GM23338 (cell line): ENCODE data around the gene ZC3H13. TPM values are rescaled to one million over a fixed set of nuclear protein-coding genes. Genes with fewer than 3 reads are reported as not detected.

Experiments
- ATAC-seq: fragments of 200-7000 bp; cut with Tn5 transposase; 3 replicates; pipeline ENCODE4 v1.9.1; 2020
- DNase-seq: peaks from one replicate; pipeline ENCODE4 v3.0.0-alpha.2; 2015; ENCODE audit warnings: low spot score
- H2AFZ ChIP-seq: fragments of 200-600 bp; sonication (generic); 2 replicates; pipeline ENCODE4 v1.8.0; 2016; ENCODE audit warnings: antibody characterized with exemption, mild to moderate bottlenecking, moderate library complexity
- H3F3A ChIP-seq: fragments of 200-600 bp; sonication (generic); replicated peaks from 2 replicates; pipeline ENCODE4 v1.8.0; 2017; ENCODE audit warnings: antibody characterized with exemption, mixed run types, low read depth
- H3K27ac ChIP-seq: fragments of 200-600 bp; sonication (generic); 2 replicates; pipeline ENCODE4 v1.6.1; 2016; ENCODE audit warnings: low read depth
- H3K27me3 ChIP-seq: fragments of 200-600 bp; sonication (generic); 2 replicates; pipeline ENCODE4 v1.8.0; 2016; ENCODE audit warnings: mild to moderate bottlenecking, mixed run types, moderate library complexity; ENCODE audit not compliant: insufficient read depth
- H3K36me3 ChIP-seq: fragments of 200-600 bp; sonication (generic); 2 replicates; pipeline ENCODE4 v1.8.0; 2016; ENCODE audit warnings: mild to moderate bottlenecking; ENCODE audit not compliant: insufficient read depth
- H3K4me1 ChIP-seq: fragments of 200-600 bp; sonication (generic); 2 replicates; pipeline ENCODE4 v1.8.0; 2016; ENCODE audit warnings: mild to moderate bottlenecking, moderate library complexity; ENCODE audit not compliant: insufficient read depth
- H3K4me2 ChIP-seq: fragments of 200-600 bp; sonication (generic); 2 replicates; pipeline ENCODE4 v1.7.1; 2017; ENCODE audit warnings: mixed run types
- H3K4me3 ChIP-seq: fragments of 200-600 bp; sonication (generic); 2 replicates; pipeline ENCODE4 v1.6.1; 2016; ENCODE audit warnings: mixed run types
- H3K79me2 ChIP-seq: fragments of 200-600 bp; sonication (generic); replicated peaks from 2 replicates; pipeline ENCODE4 v1.8.0; 2017; ENCODE audit warnings: mild to moderate bottlenecking; ENCODE audit not compliant: insufficient read depth
- H3K9me2 ChIP-seq: fragments of 200-600 bp; sonication (generic); 2 replicates; pipeline ENCODE4 v1.8.0; 2017; ENCODE audit not compliant: insufficient read depth
- H4K20me1 ChIP-seq: fragments of 200-600 bp; sonication (generic); replicated peaks from 2 replicates; pipeline ENCODE4 v1.8.0; 2017; ENCODE audit warnings: mild to moderate bottlenecking; ENCODE audit not compliant: insufficient read depth
- H3K27ac Mint-ChIP-seq: 2 replicates; pipeline ENCODE4 v1.8.0; 2020; ENCODE audit warnings: inconsistent platforms, mild to moderate bottlenecking, moderate library complexity, mixed read lengths
- H3K27me3 Mint-ChIP-seq: 3 replicates; pipeline ENCODE4 v1.8.0; 2022; ENCODE audit warnings: low read depth, mild to moderate bottlenecking, moderate library complexity, mixed read lengths, inconsistent platforms; ENCODE audit not compliant: insufficient read depth, poor library complexity
- H3K36me3 Mint-ChIP-seq: 3 replicates; pipeline ENCODE4 v1.8.0; 2021; ENCODE audit warnings: low read depth, mild to moderate bottlenecking, inconsistent platforms, moderate library complexity, mixed read lengths
- H3K4me1 Mint-ChIP-seq: 3 replicates; pipeline ENCODE4 v1.8.0; 2020; ENCODE audit warnings: mild to moderate bottlenecking, inconsistent platforms, mixed read lengths
- H3K4me3 Mint-ChIP-seq: 3 replicates; pipeline ENCODE4 v1.8.0; 2021; ENCODE audit warnings: moderate library complexity, mild to moderate bottlenecking, inconsistent platforms, mixed read lengths
- H3K9me3 Mint-ChIP-seq: 3 replicates; pipeline ENCODE4 v1.8.0; 2020; ENCODE audit warnings: moderate library complexity, mild to moderate bottlenecking, inconsistent platforms, mixed read lengths
- CREB1 ChIP-seq: fragments of 250-450 bp; sonication (Bioruptor Pico); IDR thresholded peaks from 2 replicates; pipeline ENCODE4 v1.5.0; 2020; ENCODE audit warnings: low read depth, mild to moderate bottlenecking, moderate library complexity
- EZH2 ChIP-seq: fragments of 200-600 bp; sonication (generic); IDR thresholded peaks from one replicate; pipeline ENCODE4 v1.8.0; 2017; ENCODE audit warnings: antibody characterized with exemption, mild to moderate bottlenecking, low read depth; ENCODE audit not compliant: unreplicated experiment
- EZH2phosphoT487 ChIP-seq: fragments of 200-600 bp; sonication (generic); IDR thresholded peaks from one replicate; pipeline ENCODE4 v1.8.1; 2018; ENCODE audit warnings: antibody characterized with exemption; ENCODE audit not compliant: unreplicated experiment
- JUNB ChIP-seq: IDR thresholded peaks from one replicate; pipeline ENCODE4 v1.6.1; 2016; ENCODE audit warnings: antibody characterized with exemption; ENCODE audit not compliant: unreplicated experiment
- NANOG ChIP-seq: IDR thresholded peaks from 2 replicates; pipeline ENCODE4 v1.6.1; 2016; ENCODE audit warnings: antibody characterized with exemption, borderline replicate concordance
- POLR2AphosphoS5 ChIP-seq: IDR thresholded peaks from 2 replicates; pipeline ENCODE4 v1.6.1; 2016; ENCODE audit warnings: antibody characterized with exemption, low read depth
- REST ChIP-seq: IDR thresholded peaks from one replicate; pipeline ENCODE4 v1.6.1; 2018; ENCODE audit warnings: antibody characterized with exemption; ENCODE audit not compliant: unreplicated experiment
- ZNF114 ChIP-seq: fragments of 250-450 bp; sonication (Bioruptor Pico); IDR thresholded peaks from 2 replicates; pipeline ENCODE4 v1.5.0; 2020; ENCODE audit warnings: mild to moderate bottlenecking, moderate library complexity
- ZNF331 ChIP-seq: fragments of 250-450 bp; sonication (Bioruptor Pico); IDR thresholded peaks from 2 replicates; pipeline ENCODE4 v1.5.0; 2020; ENCODE audit warnings: low read depth, mild to moderate bottlenecking, moderate library complexity
- ZNF462 ChIP-seq: fragments of 250-450 bp; sonication (Bioruptor Pico); IDR thresholded peaks from 2 replicates; pipeline ENCODE4 v1.5.0; 2020; ENCODE audit warnings: mild to moderate bottlenecking, moderate library complexity
- polyA plus RNA-seq: library from polyadenylated mRNA; unstranded; fragments of >200 nt; fragmentation: Nextera tagmentation; extraction: Ambion mirVana; gene quantifications from 2 replicates; pipeline ENCODE4 v1.2.1, GENCODE V29; 2016
- total RNA-seq: library from RNA; depleted of rRNA; stranded (reverse); fragments of >200 nt; shearing (Covaris generic); gene quantifications from 2 replicates; pipeline ENCODE4 v1.2.3, GENCODE V29; 2014

Gene ZC3H13
- total and polyA plus RNA-seq, 2 experiments from 2014 or later: 39.6 to 125 TPM

GRCh38 chr13:45931211-45931610 lies 121.3 kb downstream of the ZC3H13 start:
- DNase-seq (no peak), ATAC-seq (no peak)
- no peaks in the 10 kb centered on the region for H3K9me3 Mint-ChIP-seq
- H3K79me2 ChIP-seq: no peaks in the 10 kb centered on the region
- H3K36me3 ChIP-seq: no peaks in the 10 kb centered on the region
- H3K4me2 ChIP-seq: no peak overlapping the region
- H2AFZ ChIP-seq: no peak overlapping the region
- no peaks in the 10 kb centered on the region for H3K36me3 Mint-ChIP-seq
- H3K4me1 ChIP-seq: no peaks in the 10 kb centered on the region
- H3K4me1 Mint-ChIP-seq: no peaks in the 10 kb centered on the region
- H3K27ac ChIP-seq: no peak overlapping the region
- H3K27ac Mint-ChIP-seq: no peak overlapping the region
- H3K9me2 ChIP-seq: peaks cover 8% of the 10 kb centered on the region; the same call in 1 of the 2 replicates
- no peaks in the 10 kb centered on the region for H3K27me3 ChIP-seq
- no peak overlapping the region for H3K4me3 ChIP-seq
- no peaks in the 10 kb centered on the region for H3F3A ChIP-seq
- no peak overlapping the region for H3K4me3 Mint-ChIP-seq
- H4K20me1 ChIP-seq: no peaks in the 10 kb centered on the region
- peaks cover 17% of the 10 kb centered on the region for H3K27me3 Mint-ChIP-seq
- TF ChIP-seq ZNF462 (CRISPR knock-in tag) (no peak), ZNF114 (no peak), EZH2phosphoT487 (no peak), REST (no peak), NANOG (no peak), CREB1 (CRISPR knock-in tag) (no peak), ZNF331 (CRISPR knock-in tag) (no peak), POLR2AphosphoS5 (no peak), EZH2 (no peak), JUNB (no peak)
